ENCODE measurements around the gene ATP6V0D1.

ATP6V0D1 gene

GRCh38 chr16:67430504-67430976 is 50.4 kb downstream of the ATP6V0D1 start (continued):
- TF ChIP-seq HOXA7 (CRISPR knock-in tag; IDR thresholded peaks at IDR 0.05; ENCODE audit: borderline replicate concordance) (no peak), KLF17 (tag by site-specific recombination; IDR thresholded peaks at IDR 0.05) (peak; percentile 90), ZXDB (tag by site-specific recombination; IDR thresholded peaks at IDR 0.05) (0 out of 2 replicates have a peak, but pooled peaks have one; percentile 45)
- TF ChIP-seq, protein P1, sequence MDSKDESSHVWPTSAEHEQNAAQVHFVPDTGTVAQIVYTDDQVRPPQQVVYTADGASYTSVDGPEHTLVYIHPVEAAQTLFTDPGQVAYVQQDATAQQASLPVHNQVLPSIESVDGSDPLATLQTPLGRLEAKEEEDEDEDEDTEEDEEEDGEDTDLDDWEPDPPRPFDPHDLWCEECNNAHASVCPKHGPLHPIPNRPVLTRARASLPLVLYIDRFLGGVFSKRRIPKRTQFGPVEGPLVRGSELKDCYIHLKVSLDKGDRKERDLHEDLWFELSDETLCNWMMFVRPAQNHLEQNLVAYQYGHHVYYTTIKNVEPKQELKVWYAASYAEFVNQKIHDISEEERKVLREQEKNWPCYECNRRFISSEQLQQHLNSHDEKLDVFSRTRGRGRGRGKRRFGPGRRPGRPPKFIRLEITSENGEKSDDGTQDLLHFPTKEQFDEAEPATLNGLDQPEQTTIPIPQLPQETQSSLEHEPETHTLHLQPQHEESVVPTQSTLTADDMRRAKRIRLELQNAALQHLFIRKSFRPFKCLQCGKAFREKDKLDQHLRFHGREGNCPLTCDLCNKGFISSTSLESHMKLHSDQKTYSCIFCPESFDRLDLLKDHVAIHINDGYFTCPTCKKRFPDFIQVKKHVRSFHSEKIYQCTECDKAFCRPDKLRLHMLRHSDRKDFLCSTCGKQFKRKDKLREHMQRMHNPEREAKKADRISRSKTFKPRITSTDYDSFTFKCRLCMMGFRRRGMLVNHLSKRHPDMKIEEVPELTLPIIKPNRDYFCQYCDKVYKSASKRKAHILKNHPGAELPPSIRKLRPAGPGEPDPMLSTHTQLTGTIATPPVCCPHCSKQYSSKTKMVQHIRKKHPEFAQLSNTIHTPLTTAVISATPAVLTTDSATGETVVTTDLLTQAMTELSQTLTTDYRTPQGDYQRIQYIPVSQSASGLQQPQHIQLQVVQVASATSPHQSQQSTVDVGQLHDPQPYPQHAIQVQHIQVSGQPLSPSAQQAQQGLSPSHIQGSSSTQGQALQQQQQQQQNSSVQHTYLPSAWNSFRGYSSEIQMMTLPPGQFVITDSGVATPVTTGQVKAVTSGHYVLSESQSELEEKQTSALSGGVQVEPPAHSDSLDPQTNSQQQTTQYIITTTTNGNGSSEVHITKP (tag by site-specific recombination; IDR thresholded peaks at IDR 0.05): no peak

GRCh38 chr16:67429799-67430503 is 51.0 kb downstream of the ATP6V0D1 start:
- POLR2A ChIA-PET: no interaction called here
- Histone ChIP-seq H3K4me3 (ENCODE audit: low read depth, low read length) (no peak overlapping the region), H3K36me3 (ENCODE audit: control insufficient read depth in 2 of 2, insufficient read depth in 1 of 2, low read length in 2 of 2) (no peaks in the 10 kb centered on the region), H3K9me3 (ENCODE audit: control insufficient read depth, insufficient read depth, low read depth, low read length) (no peaks in the 10 kb centered on the region), H3K4me1 (ENCODE audit: control insufficient read depth, insufficient read depth, low read length) (no peaks in the 10 kb centered on the region; the same call in 1 of the 2 replicates), H3K27ac (ENCODE audit: extremely low read depth, low read depth, low read length) (no peak overlapping the region; the same call in 1 of the 2 replicates)
- CTCF ChIA-PET: interaction anchor here (1.2 to 7.1 kb wide), 5 partner anchors 13 to 35 kb away, joined by 3 to 99 read pairs (median 19); no protein-coding TSS in a partner anchor
- TF ChIP-seq, protein P2, sequence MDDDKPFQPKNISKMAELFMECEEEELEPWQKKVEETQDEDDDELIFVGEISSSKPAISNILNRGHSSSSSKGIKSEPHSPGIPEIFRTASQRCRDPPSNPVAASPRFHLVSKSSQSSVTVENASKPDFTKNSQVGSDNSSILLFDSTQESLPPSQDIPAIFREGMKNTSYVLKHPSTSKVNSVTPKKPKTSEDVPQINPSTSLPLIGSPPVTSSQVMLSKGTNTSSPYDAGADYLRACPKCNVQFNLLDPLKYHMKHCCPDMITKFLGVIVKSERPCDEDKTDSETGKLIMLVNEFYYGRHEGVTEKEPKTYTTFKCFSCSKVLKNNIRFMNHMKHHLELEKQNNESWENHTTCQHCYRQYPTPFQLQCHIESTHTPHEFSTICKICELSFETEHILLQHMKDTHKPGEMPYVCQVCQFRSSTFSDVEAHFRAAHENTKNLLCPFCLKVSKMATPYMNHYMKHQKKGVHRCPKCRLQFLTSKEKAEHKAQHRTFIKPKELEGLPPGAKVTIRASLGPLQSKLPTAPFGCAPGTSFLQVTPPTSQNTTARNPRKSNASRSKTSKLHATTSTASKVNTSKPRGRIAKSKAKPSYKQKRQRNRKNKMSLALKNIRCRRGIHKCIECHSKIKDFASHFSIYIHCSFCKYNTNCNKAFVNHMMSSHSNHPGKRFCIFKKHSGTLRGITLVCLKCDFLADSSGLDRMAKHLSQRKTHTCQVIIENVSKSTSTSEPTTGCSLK (tag by site-specific recombination; IDR thresholded peaks at IDR 0.05): no peak
- TF ChIP-seq ZSCAN4 (tag by site-specific recombination; IDR thresholded peaks at IDR 0.05) (no peak), ZNF37A (tag by site-specific recombination; IDR thresholded peaks at IDR 0.05) (no peak), ZNF138 (tag by site-specific recombination; IDR thresholded peaks at IDR 0.05; ENCODE audit: borderline replicate concordance) (no peak), ZSCAN16 (tag by site-specific recombination; IDR thresholded peaks at IDR 0.05) (no peak), KLF17 (tag by site-specific recombination; IDR thresholded peaks at IDR 0.05) (no peak), SCRT1 (tag by site-specific recombination; IDR thresholded peaks at IDR 0.05; ENCODE audit: borderline replicate concordance) (no peak)
